ENCODE data around the gene PIGK.

PIGK gene

DNA sequence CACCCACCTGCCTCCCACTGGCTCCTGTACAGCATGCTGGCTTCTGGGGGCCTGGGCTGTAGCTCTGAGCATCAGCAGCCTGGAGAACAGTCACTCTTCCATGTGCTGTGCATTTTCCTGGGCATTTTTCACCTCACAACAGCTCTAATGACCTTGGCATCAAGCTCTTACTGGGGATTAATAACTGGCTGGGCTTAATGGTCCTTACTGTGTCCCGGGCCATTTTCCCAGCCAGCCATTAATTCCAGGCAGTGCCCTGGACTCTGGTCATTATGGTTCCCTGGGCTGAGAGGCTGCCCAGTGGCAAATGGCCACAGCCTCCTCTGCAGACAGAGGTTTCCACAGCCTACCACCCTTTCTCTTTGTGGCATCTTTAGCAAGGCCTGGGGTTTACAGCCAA lies 180.1 kb downstream of the PIGK start:
- no peak for DNase-seq (ENCODE audit: low spot score)
